HG03095 (cell line): ENCODE results near the gene ITGA11.
"Not testable (repeated sequence)": the region's sequence is repeated elsewhere in the genome, so short reads cannot be mapped to it uniquely, and the experiment has no call there.

ENCODE experiments used
- ATAC-seq: cut with Tn5 transposase; IDR thresholded peaks from one replicate; pipeline ENCODE4 v1.9.1; 2021; ENCODE audit warnings: moderate library complexity; ENCODE audit not compliant: unreplicated experiment

Gene ITGA11

GRCh38 chr15:68399096-68400065, 32.6 kb downstream of the ITGA11 start:
- ATAC-seq, result no peak

DNA sequence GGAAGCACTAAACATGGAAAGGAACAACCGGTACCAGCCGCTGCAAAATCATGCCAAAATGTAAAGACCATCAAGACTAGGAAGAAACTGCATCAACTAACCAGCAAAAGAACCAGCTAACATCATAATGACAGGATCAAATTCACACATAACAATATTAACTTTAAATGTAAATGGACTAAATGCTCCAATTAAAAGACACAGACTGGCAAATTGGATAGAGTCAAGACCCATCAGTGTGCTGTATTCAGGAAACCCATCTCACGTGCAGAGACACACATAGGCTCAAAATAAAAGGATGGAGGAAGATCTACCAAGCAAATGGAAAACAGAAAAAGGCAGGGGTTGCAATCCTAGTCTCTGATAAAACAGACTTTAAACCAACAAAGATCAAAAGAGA, 34.0 kb downstream of the ITGA11 start:
- ATAC-seq, result not testable (repeated sequence)

DNA sequence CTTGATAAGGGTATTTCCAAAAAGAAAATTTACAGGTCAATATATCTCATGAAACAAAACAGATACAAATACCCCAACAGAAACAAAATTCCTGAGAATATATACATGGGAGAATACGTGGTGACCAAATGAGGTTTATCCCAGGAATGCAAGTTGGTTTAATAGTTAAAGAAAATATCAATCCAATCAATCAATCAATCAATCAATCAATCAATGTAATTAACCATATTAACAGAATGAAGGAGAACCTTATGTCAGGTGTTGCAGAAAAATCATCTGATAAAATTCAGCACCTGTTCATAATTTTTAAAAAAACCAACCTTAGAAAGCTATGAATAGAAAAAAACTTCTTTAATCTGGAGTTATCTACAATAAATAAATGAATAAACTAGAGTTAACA, 35.9 kb downstream of the ITGA11 start:
- ATAC-seq, result no peak

- ATAC-seq, result no peak
These were observed 40.8 kb downstream of the ITGA11 start for GRCh38 chr15:68391121-68391520.

DNA sequence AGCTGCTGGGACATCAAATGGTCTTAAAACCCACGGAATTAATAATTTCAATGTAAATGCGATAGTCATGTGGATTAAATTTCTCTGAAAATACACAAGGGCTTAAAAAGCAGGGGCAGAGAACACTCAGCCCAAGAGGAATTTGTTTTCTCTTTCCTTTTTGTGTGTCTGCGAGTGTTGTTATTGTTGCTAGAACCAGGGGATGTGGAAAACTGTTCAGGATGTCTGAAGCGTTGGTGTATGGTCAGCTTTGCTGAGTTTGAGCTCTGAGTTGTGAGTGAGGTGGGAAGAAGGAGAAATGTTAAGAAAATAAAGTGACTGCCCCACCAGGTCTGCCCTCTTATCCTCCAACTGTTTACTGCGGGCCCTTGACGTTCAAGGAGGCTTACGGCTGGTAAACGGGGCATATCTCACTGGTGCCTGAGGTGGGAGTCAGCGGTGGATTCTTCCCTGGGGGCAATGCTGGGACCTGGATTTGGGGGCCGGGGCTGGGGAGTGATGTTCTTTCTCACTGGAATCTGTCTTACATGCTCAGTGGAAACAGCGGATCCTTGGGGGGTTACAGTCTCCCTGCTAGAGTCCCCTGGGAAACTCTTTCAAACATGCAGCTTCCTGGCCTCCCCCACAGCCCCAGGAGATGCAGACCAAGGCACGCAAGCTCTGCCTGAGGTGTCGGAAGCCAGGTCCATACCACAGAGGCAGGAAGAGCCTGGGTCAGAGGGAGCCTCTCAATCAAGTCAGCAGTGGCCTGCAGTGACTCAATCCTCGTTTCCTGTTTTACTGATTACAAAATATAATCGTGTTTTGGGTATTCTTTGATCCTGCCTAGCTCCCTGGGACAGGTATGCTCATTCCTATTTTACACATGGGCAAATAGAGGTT, 41.8 kb downstream of the ITGA11 start:
- ATAC-seq, result peak; percentile 78

DNA sequence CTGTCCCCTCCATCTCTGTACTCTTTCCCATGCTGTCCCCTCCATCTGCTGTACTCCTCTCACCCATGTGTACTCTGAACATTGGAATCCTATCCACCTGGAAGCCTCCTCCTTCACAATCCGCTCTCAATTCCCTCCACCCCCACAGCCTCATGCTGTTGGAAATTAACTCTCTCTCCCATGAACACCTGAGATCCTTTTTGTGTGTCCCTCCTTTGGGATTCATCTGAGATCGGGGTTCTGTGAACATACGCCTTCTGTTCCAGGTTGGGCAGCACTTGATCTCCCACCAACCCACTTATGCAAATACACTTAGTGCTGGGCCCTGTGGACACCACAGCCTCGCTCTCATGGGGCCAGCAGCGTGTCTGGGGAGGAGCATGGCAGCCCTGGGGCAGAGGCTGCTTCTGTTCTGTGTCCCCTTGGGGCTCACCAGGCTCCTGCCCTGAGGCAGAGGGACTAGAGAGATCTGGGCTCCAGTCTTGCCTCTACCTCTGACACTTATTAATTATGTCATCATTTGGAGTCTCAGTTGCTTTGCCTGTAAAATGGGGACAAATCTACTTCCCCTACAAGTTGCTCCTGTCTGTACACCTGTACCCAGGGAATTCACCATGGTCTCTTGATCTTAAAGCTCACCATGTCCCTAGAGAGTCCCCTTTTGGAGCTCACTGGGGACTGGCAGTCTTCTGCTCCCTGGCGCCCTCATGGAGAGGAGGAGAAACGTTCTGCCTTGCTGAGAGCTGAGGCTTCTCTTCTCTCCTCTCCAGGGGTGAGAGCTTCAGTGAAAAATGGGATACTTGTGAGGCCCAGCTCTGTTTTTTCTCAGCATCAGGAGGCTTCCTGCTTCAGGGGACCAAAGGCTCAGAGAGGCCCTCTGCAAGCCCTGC, 42.7 kb downstream of the ITGA11 start:
- ATAC-seq, result no peak

DNA sequence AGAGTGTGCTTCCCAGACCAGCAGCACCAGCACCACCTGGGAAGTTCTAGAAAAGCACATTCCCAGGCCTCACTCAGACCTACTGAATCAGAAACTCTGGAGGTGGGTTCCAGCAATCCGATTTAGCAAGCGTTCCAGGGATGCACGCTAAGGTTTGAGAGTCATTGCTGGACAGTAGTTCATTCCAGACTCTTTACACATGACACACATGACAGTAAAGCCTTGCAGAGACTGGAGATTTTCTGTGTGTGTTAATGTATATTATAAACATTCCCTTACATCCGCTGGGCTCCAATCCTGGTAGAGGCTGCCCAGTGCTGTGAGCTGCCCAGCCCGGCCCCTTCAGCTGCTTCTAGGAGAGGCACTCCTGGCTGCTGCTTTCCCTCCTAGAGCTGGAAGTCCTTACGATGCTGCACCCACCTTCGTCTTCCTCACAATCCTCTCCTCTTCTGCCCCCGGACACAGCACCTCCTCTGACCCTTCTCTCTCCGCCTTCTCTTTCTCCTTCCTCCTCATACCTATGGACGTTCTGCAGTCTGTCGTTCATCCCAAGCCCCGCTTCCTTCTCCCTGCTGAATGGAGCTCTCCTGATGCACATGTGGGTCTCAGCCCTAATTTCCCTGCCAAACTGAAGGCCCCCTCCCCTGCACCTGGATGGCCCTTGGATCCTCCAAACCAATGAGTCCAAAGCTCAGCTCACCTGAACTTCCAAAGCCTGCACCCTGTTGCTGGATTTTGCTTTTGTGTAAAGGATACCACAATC, 44.4 kb downstream of the ITGA11 start:
- no peak for ATAC-seq

GRCh38 chr15:68386587-68387288, 45.2 kb downstream of the ITGA11 start:
- ATAC-seq, result no peak

GRCh38 chr15:68385671-68386586, 46.0 kb downstream of the ITGA11 start:
- ATAC-seq, result no peak

- ATAC-seq, result no peak
These were observed 46.8 kb downstream of the ITGA11 start for GRCh38 chr15:68385240-68385561.

DNA sequence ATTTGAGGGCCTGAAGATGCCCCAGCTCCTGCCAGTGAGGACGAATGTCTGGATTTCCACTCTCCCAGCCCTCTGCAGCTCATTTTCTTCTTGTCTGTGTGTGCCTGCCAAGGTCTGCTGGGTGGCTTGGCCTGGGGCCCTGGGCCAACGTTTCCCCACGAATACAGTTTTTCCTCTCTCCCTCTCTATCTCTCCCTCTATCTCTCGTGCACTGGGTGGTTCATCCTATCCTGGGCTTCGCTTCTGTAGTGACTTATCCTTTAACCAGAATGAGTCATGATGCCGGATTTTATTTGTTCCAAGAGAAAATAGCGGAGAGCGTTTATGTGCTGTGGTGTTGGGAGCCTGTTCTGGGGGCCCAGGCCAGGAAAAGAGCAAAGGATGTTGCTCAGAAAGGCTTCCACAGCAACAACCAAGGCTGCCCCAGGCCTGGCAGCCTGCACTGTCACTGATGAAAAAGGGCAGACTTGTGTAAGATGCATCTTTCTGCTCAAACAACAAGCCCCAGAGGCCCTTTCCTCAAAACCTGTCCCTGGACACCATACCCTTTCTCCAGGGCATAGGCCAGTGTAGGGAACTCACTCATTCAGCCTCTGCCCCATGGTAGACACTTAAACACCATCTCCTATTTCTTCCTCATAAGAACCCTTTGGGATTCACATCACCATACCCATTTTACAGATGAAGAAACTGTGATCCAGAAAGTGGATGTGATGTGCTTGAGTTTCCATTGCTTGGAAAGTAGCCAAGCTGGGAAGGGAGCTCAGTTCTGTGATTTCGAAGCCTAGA, 47.3 kb downstream of the ITGA11 start:
- ATAC-seq, result no peak

DNA sequence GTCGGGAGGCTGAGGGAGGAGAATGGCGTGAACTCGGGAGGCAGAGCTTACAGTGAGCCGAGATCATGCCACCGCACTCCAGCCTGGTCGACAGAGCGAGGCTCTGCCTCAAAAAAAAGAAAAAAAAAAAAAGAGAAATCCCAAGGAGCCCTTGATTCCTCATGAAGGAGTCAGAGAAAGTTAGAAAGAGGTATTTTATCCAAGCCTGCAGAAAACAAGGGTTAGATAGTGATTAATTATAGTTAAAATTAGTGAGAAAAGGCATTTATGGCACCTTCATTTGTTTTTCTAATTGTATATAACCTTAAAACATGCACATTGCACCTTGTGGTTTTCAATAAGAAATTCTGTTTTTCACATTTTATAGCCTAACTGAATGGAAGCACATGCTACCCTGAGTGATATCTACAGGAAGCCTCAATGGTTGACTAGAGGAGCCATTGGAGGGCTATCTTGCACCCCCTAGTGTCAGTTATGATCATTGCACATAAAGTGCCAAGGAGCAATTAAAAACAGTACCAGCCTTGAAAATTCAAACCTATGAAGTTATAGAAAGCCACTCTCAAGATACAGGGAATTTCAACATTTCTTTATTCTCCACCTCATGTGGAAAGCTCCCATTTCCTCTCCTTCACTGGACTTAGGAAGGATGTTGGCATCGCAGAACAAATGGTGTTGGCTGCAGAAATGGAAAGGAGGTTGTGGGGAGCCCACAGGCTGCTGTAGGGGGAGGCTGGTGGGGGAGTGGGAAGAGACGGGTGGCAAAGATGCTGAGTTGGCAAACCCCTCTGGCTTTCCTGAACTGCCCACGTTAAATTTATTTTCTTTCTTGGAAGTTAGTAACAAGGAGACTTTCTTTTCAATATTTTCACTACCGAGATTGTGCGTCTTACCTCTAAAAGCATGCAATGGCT, 48.5 kb downstream of the ITGA11 start:
- no peak for ATAC-seq

DNA sequence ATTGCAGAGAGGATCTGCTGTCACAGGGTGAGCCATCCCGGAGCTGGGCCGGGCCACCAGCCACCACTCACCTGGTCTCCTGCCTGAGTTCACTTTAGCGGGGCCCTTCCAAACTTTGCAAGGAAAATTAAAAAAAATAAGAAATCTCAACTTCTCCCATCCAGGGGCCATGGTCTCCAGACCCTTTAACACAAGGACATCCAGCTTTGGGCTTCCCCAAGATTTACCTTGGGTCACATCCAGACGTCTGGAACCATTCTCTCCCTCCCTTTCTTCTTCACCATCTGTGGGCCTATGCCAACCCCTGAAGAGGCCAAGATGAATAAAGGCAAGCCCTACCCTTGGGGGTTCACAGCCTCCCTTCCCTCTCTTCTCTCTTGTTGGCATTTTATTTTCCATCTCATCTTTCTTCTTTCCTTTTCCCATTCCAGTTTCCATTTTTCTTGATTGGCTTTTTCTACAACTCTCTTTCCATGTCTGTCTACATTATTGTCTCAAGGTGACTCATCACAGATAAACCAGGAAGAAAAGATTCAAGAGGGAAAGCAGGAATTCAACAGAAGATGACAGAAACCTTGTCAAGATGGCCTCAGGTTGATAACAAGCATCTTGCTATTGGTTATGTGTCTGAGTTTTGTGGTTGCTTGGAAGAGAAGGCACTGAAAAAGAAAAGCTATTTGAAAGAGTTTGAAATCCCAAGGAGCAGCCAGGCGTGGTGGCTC, 49.5 kb downstream of the ITGA11 start:
- ATAC-seq, result no peak

DNA sequence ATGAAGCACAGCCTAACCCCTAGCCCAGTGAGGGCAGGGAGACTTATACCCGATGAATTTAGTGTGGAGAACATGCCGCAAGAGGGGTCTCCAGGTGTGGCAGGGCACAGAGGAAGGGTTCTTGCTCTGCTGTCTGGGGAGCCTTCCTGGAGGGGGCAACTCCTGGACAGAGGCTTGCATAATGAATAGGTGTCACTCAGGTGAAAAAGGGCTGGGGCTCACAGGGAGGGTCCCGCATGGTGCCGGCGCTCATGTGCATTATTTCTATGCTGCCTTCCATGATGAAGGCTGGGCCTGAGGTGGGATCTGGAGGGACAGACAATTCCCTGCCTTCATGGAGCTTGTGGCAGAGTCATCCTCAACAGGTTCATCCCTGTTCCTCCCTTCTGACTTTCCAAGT, 51.5 kb downstream of the ITGA11 start:
- no peak for ATAC-seq

GRCh38 chr15:68379759-68380290, 52.1 kb downstream of the ITGA11 start:
- ATAC-seq, result no peak
